Measurements from ENCODE around the gene FAIM2. TPM values are rescaled to one million over a fixed set of nuclear protein-coding genes. Genes with fewer than 3 reads are reported as not detected.

The FAIM2 gene
- total RNA-seq, 1 donor from 2014 or later: 0.04 TPM

DNA sequence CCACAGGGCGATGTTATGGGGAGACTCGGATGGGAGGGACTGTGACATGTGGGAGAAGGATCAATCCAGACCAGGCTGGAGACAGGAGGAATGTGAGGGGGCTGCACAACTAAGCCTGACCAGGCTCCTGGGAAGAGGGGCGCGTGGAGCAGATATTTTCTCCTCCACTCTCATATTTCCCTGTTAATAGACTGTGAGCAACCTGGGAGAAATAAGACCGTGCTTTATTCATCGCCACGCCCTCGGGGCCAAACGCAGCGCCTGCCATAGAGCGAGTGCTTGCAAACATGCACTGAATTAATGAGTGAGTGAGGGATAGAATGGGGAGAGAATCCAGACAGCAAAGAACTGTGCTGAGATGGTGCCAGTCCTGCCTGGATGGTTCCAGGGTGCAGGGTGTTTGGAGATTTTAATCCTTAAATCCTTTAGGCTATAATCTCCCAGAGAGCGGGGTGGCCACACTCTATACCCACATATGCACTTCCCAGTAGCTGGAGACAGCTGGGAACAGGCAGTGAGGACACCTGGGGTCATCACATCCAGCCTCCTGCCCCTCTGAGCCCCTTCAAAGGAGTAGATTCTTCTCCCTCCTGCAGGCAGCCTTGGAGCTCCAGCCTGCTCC lies 13.6 kb upstream of the FAIM2 start:
- ATAC-seq: peak; percentile 41

DNA sequence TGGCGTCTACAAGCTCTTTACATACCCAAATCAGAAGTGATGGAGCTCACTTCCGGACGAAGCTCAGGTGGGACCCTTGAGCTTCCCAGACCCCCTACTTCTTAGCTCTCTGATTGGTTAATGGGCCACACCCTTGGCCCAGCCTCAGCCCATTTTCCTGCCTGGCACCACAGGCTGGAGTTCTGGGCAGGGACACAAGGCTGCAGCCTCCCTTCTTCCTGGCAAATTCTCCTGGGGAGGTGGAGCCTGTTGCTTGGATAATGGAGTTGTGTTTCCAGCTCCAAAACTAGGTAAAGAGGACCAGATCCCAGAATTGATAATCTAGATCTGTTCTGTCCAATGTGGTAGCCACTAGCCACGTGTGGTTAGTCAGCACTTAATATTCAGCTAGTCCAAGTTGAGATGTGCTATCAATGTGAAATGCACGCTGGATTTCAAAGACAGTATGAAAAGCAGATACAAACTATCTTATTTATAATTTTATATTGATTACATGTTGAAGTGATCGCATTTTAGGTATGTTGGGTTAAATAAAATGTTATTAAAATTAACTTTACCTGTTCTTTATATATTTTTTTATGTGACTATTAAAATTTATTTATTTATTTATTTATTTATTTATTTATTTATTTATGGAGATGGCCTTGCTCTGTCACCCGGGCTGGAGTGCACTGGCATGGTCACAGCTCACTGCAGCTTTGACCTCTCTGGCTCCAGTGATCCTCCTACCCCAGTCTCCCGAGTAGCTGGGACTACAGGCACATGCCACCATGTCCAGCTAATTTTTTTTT lies 12.6 kb upstream of the FAIM2 start:
- ATAC-seq: no peak

DNA sequence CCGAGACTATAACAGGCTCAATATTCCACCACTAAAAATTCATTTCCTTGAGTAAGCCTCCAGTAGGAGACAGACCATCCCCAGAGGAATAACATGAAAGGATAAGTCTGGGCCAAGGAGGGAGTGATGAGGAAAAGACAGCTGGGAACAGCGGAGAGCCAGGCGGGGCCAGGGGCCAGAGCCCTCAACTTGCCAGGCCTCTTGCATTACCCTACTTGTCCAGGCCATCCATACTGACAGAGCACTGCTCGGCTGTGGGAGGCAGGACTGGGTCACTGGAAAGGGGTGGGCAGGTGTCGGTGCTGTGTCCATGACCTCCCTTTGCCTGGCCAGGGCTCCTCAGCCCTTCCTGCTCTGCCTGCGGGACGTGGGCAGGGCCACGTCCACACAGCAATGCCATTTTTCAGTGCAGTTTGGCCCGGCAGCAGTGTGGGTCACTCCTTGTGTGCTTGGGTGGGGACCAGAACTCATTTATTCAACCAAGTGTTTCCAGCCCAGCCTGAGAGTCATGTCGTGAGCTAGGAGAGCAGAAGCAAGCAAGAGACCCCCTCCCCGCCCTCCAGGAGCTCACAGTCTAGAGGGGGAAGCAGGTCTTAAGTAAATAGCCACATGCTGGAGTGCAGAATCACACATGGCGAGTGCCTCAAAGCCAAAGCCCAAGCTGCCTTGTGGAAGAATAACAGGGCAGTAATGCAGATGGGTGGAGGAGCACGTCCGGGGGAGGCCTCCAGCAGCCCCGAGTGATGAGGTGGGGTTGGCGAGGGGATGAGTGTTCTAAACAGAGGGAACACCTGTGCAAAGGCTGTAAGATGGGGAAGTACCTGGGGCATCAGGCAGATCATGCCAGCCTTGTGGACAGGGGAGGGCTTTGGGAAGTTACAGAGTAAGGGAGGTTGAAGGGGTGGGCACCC lies 8.9 kb upstream of the FAIM2 start:
- no peak for ATAC-seq

DNA sequence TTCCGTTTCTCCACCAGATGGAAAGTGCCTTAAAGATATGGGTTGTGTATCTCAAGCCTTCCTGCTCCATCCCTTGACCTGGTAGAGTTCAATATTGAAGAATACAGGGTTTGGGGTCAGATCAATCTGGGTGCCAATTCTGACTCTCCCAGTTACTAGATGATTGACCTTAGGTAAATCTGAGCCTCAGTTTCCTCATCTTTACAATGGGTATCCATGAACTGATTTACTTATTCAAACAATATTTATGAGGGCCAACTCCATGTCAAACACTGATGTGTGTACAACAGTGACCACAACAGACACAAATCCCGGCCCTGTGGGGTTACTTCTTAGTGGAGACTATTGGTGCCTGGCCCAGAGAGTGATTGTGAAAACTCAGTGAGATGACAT lies 7.5 kb upstream of the FAIM2 start:
- no peak for ATAC-seq

DNA sequence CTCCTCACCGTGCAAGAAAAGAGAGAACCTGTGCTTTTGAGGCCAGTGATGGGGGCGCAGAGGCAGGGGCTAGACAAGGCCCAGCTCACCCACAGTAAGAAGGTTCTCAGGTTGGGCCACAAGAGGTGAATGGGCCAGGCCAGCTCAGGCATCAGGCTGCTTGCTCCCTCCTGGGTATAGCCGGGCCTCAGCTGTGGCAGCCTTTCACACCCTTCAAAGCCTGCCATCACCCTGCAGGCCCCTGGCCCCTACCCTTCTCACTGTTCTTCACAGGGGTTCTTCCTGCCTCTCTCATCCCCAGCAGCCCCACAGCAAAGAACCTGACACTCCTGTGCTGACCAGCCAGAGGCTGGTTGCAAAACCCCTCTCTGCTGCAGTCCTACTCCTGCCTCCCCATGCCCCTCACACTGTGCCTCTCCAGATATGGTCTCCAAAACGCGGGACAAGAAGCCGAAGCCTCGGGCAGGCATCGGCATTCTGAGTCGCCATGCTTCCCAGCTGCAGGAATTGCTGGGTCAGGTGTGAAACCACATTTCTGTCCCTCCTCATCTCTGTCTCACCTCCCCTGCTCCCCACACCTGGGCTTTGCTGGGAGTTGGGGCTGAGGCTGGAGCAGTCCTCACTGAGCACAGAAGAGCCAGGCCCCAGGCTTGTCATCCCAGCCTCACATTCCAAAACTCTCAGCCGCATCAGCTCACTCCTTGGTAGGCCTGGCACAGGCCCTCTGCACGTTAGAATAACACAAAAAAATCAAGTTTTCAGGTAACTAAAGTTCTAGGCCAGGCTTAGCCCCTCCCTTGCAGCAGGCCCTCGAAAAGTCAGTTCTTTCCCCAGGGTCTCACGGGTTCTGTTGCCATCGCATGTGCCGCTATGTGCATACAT lies 6.9 kb upstream of the FAIM2 start:
- ATAC-seq: peak; percentile 13

DNA sequence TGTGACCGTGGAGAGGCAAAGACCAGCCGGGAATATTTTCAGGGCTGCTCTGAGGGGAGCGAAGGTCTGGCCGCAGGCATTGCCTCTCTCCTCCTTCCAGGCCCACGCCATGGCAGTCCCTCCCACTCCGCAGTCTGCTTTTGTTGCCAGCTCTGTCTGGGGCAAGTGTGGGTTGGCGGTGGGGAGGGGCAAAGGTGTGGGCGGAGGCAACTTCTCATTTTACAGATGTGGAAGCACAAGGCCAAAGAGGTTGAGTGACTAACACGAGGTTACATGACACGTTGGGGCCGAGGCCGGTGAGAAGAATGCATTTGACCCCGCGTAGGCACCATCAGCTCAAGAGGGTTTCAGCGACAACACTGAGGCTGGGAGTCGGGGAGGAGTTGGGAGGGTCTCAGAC lies 6.1 kb upstream of the FAIM2 start:
- ATAC-seq: peak; percentile 79

DNA sequence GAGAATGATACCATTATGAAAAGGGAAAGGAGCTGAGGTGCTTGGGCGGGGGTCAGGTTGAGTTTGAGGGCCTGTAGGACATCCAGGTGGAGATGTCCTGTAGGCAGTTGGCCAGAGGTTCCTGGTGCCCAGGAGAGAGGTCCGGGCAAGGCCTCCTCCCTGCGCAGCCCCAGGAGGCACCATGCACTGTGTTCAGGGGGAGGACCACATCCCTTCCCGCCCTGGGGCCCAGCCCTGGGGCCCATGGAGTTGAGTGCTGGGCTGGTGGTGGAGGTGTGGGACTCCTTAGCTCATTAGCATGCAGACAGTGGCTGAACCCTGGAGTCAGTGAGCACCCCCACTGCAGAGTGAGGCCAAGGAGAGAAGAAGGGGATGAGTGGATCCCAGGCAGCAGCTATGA lies 5.7 kb upstream of the FAIM2 start:
- peak; percentile 32 for ATAC-seq

DNA sequence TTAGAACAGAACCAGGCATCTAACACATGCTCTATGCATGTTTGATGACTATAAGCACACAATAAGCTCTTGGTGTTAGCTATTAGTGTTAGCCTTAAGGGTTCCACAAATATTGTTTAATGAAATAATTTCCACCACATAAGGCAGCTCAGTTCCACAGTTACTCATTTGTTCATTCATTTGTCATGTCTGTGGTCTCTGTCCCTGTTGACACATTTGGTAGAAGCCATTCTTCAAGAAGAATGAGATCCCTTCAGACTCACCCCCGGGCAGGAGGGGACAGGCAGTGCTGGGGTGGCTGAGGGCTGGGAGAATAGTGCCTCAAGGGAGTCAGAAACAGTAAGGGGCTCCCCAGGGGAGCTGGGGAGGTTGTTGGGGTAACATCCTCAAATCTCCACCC lies 3.7 kb upstream of the FAIM2 start:
- no peak for ATAC-seq

DNA sequence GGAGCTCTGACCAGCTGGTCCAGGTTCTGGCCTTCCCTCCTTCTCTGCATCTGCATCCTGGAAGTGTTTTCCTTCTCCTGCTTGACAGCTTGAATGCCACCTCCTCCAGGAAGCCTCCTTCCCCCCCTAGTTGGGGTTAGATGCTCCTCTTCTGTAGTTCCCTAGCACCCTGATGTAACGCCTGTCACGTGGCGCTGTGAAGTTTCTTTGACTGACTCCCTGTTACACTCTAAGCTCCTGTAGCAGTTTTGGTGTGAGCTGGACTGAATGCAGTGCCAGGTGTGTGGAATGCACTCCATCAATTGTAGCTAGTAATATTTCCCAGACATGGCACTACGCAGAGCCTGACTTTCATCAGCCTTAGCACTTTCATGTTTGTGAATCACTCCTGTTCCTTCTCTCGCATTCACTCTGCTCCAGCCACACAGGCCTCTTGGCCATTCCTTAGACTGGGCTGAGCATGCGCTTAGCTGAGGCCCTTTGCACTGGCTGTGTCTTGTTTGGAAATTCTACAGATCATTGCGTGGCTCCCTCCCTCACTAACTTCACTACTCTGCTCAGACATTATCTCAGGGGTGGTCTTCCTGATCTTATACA lies 2.1 kb upstream of the FAIM2 start:
- no peak for ATAC-seq

DNA sequence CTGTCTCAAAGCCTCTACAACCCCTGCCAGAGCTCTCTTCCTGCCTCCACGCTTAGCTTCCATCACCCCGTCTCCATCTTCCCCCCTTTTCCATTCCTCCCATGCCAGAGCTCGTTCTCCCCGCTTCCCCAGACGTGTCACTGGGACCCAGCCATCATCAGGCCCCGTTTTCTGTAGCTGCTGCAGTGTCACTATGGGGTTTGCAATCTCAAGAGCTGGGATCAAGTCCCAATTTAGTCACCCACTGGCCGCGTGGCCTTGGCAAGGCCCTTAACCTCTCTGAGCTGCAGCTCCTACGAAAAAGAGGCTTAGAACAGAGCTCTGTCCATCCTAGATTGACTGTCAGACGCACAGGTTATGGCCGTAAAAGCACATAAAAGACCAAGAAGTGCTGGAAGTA lies 901 bp upstream of the FAIM2 start:
- no peak for ATAC-seq

DNA sequence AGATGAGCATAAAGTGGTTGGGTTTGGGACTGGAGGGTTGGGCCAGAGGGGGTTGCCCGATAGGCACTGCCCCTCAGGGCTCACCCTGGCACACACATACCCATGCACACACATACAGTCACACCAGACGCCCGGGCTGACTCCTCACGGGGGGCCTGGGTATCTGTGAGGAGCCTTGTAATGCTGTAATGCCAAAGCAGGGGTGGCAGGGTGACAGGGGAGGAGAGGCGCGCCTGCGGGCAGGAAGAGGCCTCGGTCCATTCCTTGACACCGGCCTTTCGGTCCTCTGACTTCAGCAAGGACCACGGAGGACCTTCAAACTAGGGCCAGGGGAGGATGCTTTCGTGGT lies 375 bp downstream of the FAIM2 start:
- peak; percentile 14 for ATAC-seq

DNA sequence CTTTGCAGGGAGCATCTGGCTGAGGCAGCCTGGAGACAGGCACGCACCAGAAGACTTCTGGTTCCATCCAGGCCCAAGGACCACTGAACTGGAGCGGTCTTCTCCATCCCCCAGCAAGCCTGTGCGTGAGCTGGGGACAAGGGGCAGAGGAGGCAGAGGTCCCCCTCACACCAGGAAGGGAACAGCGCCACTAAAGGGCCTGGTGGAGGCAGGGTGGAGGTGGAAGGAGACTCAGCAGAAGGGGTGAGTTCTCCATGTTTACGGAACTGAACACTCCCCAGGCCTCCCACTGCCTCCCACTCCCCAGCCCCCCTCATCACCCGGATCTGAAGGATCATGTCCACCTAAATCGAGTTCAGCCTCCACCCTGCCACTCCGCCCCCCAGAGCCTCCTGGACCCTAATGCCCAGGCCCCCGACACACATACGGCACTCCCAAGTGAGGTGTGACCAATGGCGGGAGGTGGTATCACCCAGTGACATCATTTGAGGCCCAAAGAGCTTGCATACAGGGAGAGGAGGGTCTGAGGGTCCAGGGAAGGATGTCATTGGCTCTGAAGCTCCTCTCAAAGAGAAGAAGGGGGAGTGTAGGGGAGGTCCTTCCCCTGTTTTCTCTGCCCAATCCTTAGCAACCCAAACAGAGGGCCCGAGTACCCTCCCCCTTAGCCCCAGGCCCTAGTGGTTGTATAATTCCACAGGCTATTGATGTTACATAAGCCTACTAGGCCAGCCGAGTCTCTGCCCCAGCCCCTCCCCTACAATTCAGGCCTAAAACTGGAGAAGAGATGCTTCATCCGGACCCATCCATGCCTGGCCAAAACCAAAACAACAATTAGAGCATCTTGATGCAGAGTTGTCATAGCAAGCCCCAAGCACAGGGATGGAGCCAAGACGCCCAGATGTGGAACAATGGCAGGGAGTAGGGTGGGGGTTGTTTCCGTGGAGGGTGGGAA lies 1.0 kb downstream of the FAIM2 start:
- no peak for ATAC-seq

DNA sequence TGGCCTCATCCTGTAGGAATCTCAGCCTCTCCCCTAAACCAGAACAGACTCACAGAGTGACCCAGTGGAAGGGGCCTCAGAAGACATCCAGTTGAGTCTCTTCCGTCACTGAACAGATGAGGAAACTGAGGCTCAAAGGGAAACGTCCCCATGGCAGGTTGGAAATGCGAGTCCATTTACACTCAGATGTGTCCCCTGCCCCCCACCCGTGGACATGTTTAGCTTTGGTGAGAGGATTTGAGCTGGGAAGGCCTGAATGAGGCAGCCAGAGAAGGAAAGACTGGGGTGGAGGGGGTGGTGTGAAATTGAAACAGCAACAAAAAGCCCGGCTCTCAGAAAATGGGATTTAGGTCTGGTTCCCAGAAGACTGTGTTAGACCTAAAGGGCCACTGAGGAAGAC lies 1.7 kb downstream of the FAIM2 start:
- no peak for ATAC-seq

DNA sequence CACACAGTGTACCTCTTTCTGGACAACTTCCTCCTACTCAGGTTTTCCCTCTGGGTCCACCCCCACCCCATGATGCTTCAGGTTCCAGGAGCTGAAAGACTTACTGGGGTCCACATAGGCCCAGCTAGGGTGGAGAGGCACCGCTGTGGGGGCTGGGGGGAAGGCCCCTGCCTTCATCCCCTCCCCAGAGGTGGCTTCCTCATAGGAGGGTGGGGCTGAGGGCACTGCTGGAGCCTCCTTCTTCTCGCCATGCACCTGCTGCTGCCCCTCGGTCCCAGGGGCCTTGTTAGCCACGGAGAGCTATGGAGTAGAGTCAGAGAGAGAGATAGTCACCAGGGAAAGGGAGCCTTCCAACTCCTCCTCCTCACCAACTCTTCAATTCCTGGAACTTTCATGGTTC lies 2.7 kb downstream of the FAIM2 start:
- ATAC-seq: no peak

DNA sequence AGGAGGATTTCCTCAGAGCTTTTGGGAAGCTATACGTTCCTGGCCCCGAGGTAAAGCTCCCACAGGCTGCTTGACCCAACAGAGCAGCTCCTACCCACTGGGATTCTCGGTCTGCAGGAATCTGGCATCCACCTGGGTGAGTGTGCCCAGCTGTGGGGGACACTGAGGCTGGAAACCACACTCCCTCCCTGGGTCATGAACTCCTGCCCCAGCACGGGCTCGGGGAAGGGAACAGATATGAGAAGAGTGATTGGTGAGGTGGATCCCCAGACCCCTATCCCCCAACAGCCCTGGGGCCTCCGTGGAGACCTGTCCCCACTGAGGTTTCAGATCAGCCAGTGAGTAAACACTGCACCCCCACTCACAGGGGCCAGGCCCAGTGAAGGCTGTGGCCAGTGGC lies 3.3 kb downstream of the FAIM2 start:
- ATAC-seq: no peak

DNA sequence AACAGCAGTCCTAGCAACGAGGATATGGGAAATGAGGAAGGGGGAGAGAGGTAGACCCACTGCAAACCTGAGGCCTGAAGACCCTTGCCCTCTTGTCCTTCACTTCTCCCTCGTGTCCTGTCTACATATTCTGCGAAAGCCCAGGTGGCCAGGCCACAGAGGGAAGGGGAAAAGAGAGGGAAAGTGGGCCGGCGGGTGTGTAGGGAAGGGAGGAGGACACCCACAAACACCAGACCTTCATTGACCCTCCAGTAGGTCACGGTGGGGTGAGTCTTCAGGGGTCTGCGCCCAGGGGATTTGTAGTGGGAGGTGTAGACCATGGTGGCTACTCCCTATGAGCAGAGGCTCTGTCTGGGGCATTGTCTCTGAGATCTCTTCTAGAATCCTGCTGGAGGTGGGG lies 3.8 kb downstream of the FAIM2 start:
- no peak for ATAC-seq

DNA sequence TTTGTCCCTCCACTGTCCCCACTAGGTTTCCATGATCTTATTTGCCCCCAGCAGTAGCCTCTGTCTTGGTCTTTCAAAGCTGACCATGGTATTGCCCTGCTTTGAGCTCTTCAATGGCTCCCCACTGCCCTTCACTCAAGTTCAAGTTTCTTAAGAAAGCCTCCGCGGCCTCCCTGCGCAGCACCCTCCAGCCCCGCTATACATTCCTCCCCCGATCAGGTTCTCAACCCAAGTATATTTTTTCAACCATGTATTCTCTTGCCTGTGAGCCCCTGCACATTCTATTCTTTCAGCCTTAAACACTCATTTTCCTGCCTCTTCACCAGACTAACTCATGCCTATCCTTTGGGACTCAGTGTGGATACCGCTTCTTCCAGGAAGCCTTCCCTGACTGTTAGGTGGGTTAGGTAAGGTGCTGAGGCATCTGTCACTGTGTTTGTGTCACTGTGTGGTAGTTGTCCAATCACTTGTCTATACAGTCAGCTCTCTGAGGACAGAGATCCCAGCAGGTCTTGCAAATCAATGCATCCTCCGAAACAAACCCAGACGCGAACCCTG lies 4.3 kb downstream of the FAIM2 start:
- ATAC-seq: no peak

DNA sequence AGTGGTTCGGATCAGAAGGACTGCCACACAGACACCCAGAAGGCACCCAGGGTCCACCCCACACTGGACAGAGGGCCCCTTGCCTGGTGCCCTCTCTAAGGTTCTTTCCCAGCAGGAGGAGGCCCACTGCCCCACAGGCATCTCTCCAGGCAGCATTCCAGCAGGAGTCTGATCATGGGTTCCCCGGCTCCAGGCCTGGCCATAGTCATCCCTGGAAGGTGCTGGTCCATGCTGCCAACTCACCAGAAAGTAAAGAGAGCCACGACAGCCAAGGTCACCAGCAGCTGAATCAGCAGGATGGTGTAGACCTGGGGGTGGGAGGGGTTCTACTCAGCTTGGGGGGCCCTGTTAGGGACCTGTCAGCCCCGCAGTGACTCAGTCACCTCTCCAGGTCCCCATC lies 6.4 kb downstream of the FAIM2 start:
- no peak for ATAC-seq

DNA sequence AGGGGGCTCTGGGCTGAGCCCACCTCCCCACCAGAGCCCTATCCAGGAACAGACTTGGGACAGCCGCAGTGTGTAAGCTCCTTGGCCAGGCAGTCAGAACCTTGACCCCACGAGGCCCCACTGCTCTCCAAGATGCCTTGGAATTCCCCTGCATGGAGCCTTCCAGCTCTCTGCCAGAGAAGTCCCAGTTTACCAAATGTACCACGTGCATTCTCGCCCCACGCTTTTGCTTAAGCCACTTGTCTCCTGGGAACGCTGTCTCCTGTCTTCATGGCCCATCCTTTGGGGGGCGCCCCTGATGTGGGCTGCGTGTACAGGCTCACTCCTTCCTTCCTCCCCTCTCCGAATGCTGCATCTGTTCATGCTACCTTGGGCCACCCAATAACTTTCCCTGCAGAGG lies 7.9 kb downstream of the FAIM2 start:
- ATAC-seq: no peak

DNA sequence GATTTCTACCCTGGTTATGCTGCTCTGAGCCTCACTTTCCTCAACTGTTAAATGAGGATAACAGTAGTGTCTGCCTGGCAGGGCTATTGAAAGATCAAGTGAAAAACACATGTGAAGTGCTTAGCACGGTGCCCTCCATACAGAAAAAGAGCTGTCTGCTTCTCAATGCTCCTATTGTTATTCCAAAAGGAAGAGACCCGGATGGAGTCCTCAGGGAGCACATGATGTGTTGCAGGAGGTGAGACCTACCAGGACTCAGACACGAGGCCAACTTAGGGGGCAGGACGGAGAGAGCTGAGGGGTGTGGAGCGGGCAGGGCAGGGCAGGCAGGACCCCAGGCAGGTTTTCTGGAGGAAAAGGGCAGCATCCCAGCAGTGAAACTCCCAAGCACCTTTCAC lies 8.9 kb downstream of the FAIM2 start:
- ATAC-seq: no peak

Measured in esophagus mucosa (tissue), 1 donor.